NCI-H2196 (cell line): Measurements from ENCODE around the gene RTN3.

Source experiments
- DNase-seq: peaks from one replicate; lab custom pipeline; 2025; ENCODE audit not compliant: unreplicated experiment; lab: John Stamatoyannopoulos, UW

Gene RTN3

DNA sequence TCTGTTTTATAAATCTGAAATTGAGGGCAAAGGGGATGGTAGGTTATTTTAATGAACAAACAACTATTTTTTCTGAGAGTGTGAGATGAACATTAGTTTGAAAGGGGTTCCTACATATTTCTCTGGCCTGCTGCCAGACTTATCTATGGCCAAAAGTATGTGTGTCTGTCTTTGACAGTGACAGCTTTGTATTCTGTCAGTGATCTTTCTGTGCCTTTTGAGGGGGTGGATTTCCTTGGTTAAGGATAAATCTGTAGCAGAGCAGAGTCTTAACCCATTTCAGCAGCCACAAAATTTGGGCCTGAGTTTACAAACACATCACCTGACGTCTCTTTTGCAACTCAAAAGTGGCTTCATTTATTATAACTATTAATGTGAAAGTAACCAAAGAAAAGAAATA lies 56.4 kb downstream of the RTN3 start:
- DNase-seq: no peak

DNA sequence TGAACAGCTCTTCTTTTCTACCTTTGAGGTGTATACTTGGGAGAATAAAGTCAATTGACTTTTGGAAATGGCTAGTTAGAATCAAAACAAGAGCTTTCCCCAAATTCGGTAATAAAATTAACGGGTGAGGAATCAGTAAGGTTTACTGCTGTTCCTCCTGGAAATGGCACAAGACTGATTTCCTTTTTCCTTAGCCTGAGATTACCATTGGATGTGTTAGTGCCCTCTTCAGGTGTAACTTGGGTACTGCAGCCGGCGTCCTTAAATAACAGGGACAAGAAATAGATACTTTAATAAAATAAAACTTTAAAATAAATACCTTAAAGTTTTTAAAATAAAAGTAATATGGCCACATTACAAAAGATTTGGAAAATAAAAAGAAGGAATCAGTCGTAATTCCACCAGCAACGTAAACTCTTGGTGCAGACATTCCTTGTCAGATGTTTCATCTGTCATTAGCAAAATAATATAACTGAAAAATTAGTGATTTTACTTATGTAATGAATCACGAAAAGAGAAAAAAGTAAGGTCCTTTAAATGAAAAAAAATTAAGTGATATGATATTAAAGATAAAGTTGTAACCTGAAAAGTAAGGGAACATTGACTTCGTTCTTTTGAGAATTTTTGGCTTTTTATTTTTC lies 57.5 kb downstream of the RTN3 start:
- peak; percentile 78 for DNase-seq

DNA sequence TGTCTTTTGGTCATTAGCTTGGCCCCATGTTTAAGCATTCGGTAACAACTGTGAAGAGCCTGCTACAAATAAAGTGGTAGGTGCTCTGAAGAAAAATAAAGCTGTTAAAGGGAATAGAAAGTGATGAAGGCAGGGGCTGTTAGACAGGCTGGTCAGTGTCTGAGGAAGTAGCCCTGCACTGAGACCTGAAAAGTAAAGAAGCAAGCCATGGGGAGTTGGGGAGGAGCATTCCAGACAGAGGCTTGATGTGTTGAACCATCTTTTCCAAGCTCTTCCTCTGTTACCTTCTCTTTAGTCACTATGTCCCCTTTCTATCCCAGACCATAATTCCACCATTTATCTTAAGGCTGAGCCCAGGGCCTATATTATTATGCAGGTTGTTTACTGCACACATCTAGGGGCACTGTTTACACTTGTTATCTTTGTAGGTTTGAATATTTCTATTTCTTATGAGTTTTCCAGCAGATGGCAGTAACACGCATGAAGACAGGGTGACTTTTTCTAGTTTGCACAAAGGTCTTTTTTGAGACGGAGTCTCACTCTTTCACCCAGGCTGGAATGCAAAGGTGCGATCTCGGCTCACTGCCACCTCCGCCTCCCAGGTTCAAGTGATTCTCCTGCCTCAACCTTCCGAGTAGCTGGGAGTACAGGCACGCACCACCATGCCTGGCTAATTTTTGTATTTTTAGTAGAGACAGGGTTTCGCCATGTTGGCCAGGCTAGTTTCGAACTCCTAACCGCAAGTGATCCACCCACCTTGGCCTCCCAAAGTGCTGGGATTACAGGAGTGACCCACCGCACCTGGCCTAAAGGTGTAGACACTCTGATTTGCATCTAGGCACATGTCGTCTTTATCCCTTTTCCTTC lies 64.2 kb downstream of the RTN3 start:
- DNase-seq: no peak

DNA sequence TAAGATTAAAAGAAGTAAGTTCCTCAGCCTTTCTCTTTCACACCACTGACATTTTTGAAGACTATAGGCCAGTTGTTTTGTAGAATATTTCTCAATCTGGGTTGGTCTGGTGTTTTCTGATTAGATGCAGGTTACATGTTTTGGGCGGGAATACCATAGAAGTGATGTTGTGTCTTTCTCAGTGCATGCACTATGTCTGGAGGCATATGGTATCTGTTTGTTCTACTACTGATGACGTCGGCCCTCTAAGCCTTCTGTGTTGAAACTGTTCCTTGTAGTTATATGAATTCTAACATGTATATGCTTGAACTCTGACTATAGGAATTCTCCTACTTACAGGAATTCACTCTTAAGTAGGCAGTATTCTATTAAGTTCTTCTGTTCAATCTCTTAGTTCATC lies 65.7 kb downstream of the RTN3 start:
- no peak for DNase-seq

DNA sequence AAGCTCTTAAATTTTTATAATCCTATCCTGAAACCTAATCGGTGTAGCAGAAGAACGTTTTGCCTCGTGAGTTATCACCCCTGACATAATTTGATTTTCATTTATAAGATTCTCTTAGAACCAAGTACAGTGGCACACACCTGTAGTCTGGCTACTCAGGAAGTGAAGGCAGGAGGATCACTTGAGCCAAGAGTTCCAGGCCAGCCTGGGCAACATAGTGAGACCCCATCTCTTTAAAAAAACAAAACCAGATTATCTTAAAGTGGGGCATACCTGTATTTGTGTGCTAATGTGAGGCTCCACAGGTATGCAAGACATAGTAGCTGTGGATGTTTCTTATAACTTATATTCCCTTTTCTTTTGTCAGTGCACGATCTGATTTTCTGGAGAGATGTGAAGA lies 68.3 kb downstream of the RTN3 start:
- DNase-seq: no peak

DNA sequence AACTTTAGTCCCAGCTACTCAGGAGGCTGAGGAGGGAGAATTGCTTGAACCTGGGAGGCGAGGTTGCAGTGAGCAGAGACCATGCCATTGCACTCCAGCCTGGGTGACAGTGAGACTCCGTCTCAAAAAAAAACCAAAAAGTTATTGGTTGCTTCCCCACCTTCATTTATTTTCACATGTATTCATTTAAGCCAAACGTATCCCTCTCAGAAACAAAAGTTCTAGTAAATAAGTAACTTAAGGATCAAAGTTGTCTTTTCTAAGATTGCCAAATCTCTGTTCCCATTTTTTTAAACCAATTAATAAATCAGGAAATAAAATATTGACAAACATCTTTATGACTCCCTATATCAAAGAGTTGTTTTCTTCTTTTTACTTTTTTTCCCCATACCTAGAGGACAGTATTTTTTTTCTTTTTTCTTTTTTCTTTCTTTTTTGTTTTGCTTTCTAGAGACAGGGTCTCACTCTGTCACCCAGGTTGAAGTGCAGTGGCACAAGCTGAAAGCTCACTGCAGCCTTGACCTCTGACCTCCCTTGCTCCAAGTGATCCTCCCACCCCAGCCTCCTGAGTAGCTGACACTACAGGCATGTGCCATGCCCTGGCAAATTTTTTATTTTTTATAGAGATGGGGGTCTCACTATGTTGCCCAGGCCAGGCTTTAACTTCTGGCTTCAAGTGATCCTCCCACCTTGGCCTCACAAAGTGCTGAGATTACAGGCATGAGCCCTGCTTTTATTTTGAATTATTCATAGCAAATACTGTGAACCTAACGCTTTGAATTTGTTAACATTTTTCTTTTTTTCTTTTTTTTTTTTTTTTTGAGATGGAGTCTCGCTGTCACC lies 75.8 kb downstream of the RTN3 start:
- no peak for DNase-seq

DNA sequence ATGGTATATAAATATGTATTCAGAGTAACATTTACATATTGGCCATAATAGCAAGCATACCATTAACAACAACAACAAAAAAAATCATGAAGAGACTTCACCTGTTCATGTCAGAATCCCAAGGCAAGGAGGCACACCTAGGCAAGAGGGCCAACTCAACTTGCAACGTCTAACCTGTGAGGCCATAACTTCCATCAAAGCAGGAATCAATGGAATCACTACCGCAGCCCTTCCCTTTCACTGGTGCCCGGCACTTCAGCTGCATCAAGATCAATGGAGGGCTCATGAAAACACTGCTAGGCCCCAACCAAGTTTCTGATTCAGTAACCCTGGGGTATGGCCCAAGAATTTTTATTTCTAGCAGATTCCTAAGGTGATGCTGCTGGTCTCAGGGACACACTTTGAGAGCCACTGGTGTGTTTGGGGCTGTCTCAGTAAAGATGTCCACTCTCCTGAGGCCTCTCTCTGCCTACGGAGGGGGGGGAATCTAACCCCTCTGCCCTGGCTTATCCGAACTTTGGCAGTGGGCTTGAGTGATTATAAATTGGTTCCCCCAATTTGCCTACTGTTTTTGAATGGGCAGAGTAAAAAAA lies 79.3 kb downstream of the RTN3 start:
- no peak for DNase-seq

DNA sequence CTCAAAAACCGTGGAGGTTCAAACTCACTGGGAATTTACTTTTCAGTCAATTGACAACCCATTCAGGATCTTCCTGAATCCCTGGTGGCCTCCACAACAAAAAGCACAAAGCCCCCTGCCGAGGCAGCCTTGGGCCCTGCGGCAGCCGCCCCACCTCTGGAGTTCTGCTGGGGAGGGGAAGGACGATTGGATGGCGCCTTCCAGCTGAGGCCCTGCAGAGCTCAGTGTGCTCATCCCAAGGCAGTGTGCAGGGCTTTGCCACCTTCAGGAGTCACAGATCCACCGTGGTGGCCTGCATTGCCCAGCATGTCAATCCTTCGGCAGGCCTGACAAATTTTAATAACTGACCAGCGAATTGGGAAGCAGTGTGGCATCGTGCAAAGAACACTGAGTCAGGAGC lies 79.9 kb downstream of the RTN3 start:
- no peak for DNase-seq

DNA sequence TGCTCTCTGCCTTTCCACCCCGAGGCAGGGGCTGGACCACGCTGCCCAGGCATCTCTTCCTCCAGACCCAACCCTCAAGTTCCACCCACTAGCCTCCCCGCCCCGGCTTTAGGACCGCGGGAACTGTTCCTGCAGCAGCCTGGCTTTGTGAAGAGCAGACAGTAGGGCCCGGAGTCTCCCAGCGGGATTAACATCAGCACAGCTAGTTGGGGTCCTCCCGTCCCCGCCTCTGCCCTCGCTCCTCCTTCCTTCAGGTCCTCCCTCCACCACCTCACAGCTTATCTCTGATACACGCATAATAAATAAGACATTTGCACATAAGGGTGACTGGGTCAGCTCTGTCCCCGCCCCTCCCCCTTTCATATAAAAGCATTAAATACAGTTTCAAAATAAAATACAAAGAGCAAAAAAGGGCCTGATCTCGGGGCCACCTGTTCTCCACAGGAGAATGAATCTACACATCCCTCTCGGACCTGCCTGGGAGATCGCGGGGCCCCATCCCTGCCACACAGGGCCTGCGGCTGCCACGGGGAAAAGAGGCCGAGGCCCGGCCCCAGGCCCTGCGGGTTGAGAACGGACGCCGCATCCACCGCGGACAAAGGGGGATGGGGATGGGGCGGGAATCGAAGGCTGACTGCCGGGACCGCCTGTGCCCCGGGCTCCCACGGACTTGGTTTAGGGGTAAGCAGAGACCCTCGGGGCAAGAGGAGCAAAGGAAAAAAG lies 80.8 kb downstream of the RTN3 start:
- no peak for DNase-seq

DNA sequence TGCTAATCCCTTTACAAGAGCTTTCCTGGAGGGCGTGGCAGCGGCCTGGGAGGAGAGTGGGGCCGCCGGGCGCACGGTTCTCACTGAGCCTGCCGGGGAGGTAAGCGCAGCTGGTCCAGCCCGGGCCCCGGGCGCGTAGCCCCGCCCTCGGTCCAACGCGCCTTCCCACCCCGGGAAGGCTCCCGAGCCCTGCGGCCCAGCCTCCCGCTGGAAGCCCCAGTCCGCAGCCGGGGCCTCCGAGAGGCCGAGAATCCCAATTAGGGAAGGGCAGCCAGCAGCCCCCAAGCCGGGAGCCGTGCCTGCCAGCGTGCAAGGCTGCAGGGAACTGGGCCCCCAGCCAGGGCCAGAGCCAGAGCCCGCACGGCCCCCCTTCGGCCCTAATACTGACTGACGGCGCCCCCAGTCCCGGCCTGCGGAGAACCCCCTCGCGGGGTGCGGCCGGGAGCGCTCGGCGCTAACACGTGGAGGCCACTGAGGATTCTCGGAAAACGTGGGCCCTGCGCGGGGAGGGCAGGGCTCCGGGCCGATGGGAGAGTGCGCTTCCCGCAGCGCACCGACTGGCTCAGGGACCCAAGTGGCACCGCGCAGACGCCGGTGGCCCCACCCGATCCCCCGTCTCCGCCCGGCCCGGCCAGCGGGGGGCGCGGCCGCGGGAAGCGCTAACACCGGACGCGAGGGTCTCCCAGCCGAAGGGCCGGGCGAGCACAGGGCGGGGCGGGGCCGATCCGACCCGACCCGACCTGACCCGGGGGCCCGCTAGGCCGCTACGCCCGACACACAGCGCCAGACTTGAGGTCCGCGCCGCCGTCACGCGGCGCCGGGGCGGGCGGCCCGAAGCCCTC lies 81.6 kb downstream of the RTN3 start:
- DNase-seq: peak; percentile 23

DNA sequence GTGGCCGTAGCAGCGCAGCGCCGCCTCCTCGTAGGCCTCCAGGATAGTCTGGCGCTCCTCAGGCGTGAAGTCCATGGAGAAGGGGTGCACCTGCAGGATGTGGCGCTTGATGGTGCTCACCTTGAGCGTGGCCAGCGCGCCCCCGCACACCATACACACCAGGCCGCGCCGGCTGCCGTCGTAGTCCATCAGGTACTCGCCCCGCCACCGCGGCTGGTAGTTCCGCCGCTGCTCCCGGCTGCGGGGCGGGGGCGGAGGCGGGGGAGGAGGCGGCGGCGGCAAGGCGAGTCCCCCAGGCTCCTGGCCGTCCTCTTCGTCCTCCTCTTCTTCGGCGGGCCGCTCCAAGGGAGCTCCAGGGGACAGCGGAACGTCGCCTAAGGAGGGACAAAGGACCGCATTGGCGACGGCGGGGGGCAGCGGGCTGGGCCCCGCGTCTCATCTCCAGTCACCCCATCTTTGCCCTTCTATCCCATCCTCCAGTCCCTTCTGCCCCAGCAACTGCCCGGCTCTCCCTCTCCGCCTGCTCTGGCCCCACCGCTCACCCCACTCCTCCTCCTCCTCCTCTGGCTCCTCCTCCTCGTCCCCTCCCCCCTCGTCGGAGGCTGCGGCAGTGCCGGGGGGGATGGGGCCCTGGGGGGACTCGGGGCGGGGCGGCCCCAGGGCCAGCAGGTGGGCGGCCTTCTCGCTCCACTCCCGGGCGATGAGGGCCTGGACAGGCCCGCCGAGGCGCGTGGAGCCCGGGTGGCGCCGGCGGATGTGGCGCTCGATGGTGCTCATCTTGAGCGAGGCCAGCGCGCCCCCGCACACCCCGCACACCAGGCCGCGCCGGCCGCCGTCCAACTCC lies 82.4 kb downstream of the RTN3 start:
- no peak for DNase-seq

DNA sequence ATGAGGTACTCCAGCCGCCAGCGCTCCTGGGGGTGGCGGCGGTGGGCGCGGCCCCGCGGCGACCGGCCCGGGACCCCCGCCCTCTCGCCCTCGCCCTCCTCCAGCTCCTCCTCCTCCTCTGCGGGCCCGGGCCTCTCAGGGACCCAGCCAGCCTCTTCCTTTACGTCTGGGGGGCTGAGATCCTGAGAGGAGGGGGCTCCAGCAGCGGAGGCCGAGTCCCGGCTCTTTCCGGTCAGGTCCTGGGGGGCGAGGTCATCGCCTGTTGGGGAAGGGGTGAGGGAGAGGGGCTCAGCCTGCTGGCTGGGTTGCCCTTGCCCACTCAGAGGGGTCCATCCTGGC lies 83.0 kb downstream of the RTN3 start:
- no peak for DNase-seq

DNA sequence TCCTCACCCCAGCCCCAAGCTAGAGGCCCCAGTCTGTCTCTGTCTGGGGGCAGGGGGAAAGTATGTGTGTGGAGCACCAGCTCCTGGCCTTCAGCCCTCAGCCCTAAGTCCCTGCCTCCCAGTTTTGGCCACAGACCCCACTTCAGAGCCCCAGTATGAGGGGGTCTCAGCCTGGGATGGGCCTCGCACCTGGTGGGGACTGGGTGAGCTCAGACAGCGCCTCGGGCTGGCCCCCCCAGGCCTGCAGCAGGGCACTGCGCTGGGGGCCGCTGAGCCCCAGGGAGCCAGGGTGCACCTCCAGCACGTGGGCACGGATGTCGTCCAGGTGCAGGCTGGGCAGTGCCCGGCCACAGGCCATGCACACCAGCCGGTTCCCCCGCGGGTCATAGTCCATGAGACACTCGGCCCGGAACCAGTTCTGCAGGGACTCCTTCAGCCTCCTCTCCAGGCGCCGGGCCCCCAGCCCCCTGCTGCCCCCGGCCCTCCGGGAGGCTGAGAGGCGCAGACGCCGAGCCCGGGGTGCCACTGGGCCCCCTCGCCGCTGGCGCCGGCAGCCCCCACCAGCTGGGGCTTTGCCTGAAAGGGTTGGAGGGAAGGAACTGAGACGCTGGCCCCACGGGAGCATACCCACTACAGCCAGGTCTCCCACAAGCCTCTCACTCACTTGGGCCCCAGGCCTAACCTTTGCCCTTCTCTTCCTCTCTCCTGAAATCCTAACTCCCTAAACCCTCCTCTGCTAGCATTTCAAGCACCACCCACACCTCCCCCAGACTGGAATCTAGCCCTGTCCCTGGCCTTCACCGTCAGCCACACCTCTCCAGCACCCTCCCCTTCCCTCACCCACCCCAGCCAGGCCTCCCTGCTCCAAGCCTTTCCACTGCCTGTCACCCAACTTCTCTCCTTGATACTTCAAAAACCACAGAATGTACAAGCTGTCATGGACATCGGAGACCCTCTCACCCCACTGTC lies 83.7 kb downstream of the RTN3 start:
- DNase-seq: no peak

DNA sequence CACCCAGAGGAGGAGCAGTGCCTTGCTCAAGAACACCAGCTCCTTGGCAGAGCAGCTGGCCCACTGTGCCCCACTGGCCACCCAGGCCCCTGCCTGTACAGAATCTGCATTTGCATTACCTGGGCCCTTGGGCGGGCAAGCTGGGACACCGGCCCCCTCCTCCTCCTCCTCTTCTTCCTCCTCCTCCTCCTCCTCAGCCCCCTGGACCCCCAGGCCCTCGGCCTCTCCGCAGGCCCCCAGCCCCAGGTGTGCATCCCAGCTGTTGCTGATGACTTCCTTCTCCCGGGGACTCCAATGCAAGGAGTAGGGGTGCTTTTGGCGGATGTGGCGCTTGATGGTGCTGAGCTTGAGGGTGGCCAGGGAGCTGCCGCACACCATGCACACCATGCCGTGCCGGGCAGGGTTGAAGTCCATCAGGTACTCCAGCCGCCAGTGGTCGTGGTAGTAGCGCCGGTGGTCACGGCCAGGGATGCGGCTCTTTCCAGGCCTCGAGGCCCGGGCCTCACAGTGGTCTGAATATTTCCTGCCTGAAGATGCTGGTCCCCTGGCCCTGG lies 84.5 kb downstream of the RTN3 start:
- no peak for DNase-seq

DNA sequence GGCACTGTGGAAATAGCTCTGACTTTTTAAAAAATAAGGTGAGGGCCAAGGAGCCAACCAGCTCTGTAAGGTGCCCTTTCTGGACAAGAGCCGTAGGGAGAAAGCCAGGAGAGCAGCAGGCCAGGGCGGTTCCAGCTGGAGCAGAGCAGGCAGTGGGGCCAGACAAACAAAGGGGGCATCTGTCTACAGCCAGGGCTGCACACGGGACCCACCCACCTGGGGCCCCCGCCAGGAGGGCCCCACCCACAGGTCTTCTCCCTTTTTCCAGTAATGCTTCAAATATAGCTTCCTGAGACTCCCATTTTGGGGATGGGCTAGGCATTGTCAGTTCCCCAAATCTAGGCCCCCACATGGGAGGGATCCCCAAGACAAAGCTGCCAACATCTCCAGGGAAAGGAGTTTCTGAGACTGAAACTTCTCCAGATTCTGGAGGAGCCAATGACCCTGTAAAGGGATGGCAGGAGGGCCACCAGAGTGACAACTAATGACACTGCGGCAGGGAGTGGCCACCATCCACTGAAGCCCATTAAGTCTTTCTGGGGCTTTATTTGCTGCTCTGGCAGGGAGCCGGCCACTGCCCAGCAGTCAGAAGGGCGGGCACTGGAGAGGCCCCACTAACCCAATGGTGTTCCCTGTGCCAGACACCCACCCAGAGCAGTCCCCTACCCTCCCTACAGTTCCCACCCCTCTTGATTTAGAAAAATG lies 85.4 kb downstream of the RTN3 start:
- DNase-seq: no peak

DNA sequence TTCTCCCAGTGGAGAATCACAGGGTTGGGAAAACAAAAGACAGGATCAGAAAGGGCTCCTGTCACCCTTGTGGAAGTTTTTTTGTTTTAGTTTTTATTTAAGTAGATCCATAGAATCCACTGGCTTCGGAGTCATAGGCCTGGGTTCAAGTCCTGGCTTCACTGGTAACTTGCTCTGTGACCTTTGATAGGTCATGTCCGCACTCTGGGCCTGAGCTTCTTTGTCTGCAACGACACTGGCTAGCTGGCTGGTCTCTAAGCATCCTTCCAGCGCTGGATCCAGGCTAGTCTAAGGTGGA lies 85.9 kb downstream of the RTN3 start:
- no peak for DNase-seq

DNA sequence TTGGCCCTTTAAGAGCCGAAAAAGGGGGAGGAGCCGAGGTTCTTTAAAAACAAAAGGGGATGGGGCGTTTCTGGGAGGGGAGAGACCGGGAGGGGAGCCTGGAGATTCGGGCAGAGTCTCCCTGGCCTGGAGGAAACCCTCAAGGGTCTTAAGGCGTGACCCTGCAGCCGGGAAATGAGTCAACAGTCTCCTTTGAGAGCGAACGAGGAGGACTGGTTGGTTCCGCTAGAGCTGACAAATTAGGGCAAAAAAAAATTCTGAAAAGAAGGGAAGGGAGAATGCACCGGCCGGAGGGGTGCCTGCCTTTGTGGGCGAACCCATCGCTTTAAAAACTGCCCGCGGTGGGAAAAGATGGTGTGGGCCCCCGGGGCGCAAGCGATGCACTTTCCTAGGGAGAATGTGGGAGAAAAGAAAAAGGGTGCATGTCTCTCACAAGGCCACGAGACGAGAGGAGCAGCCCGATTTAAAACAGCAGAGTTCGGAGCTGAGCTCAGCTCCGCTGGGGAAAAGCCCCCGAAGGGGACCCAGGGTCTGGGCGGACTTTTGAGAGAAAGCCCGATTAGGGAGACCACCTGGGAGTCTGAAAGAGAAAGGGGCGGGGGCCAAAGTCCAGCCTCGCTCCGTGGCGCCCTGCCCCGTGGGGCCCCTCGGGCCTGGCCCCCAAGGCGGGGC lies 86.4 kb downstream of the RTN3 start:
- DNase-seq: peak; percentile 61
